ENCODE data around the gene CACNA1C. TPM values are rescaled to one million over a fixed set of nuclear protein-coding genes. Genes with fewer than 3 reads are reported as not detected.

Gene CACNA1C
- total RNA-seq, 1 donor from 2014 or later, result 0.02 TPM

DNA sequence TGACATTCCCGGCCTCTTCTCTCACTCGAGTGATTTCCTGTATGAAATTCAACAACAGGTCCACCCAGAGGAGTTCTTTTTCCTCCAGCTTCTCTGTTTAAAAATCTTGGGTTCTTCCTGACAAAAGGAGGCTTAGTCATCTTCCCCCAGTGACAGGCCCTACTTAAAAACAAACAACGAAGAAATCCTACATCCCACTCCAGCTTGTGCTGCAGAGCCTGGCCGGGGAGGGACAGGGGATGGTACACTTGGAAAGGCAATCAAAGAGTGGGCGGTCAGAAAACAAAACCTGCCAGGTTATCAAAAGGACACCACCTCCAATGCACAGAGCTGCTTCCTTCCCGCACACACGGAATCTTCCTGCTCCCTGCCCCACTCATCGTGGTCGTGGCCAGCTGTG, 101.3 kb downstream of the CACNA1C start:
- CTCF ChIA-PET, result no interaction called here
- H3K36me3 Mint-ChIP-seq (ENCODE audit: low read depth), result no peaks in the 10 kb centered on the region
- no peak overlapping the region for H3K4me3 Mint-ChIP-seq
- POLR2A ChIA-PET, result no interaction called here
- ATAC-seq (ENCODE audit: low read depth) (no peak), DNase-seq (no peak)
- no peaks in the 10 kb centered on the region for H3K9me3 Mint-ChIP-seq
- TF ChIP-seq, protein P1, sequence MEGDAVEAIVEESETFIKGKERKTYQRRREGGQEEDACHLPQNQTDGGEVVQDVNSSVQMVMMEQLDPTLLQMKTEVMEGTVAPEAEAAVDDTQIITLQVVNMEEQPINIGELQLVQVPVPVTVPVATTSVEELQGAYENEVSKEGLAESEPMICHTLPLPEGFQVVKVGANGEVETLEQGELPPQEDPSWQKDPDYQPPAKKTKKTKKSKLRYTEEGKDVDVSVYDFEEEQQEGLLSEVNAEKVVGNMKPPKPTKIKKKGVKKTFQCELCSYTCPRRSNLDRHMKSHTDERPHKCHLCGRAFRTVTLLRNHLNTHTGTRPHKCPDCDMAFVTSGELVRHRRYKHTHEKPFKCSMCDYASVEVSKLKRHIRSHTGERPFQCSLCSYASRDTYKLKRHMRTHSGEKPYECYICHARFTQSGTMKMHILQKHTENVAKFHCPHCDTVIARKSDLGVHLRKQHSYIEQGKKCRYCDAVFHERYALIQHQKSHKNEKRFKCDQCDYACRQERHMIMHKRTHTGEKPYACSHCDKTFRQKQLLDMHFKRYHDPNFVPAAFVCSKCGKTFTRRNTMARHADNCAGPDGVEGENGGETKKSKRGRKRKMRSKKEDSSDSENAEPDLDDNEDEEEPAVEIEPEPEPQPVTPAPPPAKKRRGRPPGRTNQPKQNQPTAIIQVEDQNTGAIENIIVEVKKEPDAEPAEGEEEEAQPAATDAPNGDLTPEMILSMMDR (IDR thresholded peaks at IDR 0.05), result no peak
- H3K4me1 Mint-ChIP-seq, result peaks cover 2% of the 10 kb centered on the region
- H3K27me3 Mint-ChIP-seq, result peaks cover 18% of the 10 kb centered on the region
- H3K27ac Mint-ChIP-seq, result no peak overlapping the region
- intact Hi-C loops (cut with micrococcal nuclease), result no loop called here

DNA sequence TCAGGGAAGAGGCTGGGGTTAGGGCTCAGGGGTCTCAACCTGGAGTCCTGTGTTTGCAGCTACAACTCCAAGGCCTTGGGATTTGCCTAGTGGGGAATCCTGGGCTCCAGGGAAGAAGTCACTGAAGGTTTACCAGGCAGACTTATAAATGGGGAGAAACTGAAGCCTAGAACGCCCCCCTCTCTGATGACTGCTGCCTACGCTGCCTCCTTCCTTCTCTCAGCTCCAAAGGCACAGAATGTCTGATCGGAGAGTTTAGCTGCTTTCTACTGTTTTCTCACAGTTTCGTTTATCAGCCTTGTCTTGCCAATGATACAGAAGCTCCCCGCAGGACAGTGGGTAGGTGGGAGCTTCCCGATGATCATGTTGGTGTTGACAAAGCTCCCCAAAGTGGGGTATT, 101.7 kb downstream of the CACNA1C start:
- no peak overlapping the region for H3K27ac Mint-ChIP-seq
- peaks cover 16% of the 10 kb centered on the region for H3K27me3 Mint-ChIP-seq
- intact Hi-C loops (cut with micrococcal nuclease), result no loop called here
- ChIA-PET CTCF (no interaction called here), POLR2A (no interaction called here)
- H3K4me1 Mint-ChIP-seq, result peaks cover 2% of the 10 kb centered on the region
- no peak for ATAC-seq (ENCODE audit: low read depth)
- TF ChIP-seq, protein P1 (IDR thresholded peaks at IDR 0.05), result no peak
- no peaks in the 10 kb centered on the region for H3K9me3 Mint-ChIP-seq
- no peak overlapping the region for H3K4me3 Mint-ChIP-seq
- no peak for DNase-seq
- H3K36me3 Mint-ChIP-seq (ENCODE audit: low read depth), result no peaks in the 10 kb centered on the region

DNA sequence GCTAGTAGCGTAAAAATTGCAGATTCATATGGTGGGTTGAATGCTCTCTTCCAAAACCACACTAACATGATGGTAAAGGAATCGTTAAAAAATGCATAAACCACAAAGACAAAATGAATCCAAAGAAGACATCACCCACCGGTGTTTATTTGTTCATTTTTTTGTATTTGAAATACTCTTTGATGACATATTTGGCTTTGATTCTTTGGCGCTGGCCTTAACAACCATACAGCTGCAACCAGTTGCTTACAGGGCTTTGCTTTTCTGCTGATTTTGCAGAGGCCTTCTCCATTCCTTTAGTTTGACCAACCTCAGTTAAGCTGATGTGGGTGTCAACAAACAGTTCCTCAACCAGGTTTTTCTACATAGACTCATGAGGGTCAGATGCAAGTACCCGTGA, 103.5 kb downstream of the CACNA1C start:
- CTCF ChIA-PET, result interaction anchor here (1.4 kb wide), 1 partner anchor 10 kb away, joined by 3 read pairs; no protein-coding TSS in a partner anchor
- POLR2A ChIA-PET, result no interaction called here
- H3K4me1 Mint-ChIP-seq, result peaks cover 2% of the 10 kb centered on the region
- ATAC-seq (ENCODE audit: low read depth) (no peak), DNase-seq (no peak)
- H3K27me3 Mint-ChIP-seq, result peaks cover 11% of the 10 kb centered on the region
- intact Hi-C loops (cut with micrococcal nuclease), result no loop called here
- TF ChIP-seq, protein P1 (IDR thresholded peaks at IDR 0.05), result no peak
- no peak overlapping the region for H3K27ac Mint-ChIP-seq
- no peaks in the 10 kb centered on the region for H3K36me3 Mint-ChIP-seq (ENCODE audit: low read depth)
- H3K4me3 Mint-ChIP-seq, result no peak overlapping the region
- no peaks in the 10 kb centered on the region for H3K9me3 Mint-ChIP-seq

DNA sequence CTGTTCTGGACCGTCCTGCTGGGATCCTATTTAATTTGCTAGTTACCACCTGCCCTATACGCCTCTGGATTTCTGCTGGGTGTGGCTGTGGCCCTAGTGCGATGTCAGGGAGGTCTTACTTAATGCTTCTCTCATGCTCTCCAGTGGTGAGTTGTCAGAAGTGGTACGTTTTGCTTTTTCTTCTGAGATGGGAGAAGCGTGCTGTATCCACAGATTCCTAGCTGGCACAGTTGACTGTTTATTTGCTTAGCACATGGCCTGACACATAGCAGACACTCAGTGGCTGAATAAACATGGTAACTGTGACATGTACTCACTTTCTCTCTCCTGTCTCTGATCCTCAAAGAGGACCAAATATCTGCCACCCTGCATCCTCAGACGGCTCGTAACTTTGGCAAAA, 107.3 kb downstream of the CACNA1C start:
- CTCF ChIA-PET, result no interaction called here

DNA sequence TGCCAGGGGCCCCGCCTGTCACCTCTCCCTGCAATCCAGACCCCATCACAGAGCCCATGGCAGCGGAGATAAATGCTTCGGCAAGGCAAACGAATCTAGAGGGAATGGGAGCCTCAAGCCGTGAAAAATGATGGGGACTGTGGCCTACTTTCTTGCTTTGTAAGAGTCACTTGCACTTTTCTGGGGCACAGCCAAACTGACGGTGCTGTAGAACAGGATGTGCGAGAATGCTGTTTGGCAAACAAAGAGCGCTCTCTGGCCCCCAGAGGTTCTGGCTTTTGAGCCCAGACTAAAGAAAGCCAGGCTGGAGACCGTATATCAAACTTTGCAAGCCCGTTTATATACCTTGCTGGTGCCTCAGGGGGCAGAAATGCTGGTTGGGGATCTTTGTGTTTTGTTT, 108.7 kb downstream of the CACNA1C start:
- intact Hi-C loops (cut with micrococcal nuclease), result no loop called here
- CTCF ChIA-PET, result no interaction called here
- H3K9me3 Mint-ChIP-seq, result peaks cover 4% of the 10 kb centered on the region
- H3K27me3 Mint-ChIP-seq, result peaks cover 7% of the 10 kb centered on the region
- POLR2A ChIA-PET, result no interaction called here
- no peak overlapping the region for H3K27ac Mint-ChIP-seq
- no peaks in the 10 kb centered on the region for H3K4me1 Mint-ChIP-seq
- TF ChIP-seq, protein P1 (IDR thresholded peaks at IDR 0.05), result no peak
- no peak overlapping the region for H3K4me3 Mint-ChIP-seq
- no peak for ATAC-seq (ENCODE audit: low read depth)
- no peak for DNase-seq
- H3K36me3 Mint-ChIP-seq (ENCODE audit: low read depth), result no peaks in the 10 kb centered on the region

More for the DNA sequence above, 107.3 kb downstream of the CACNA1C start:
- DNase-seq (no peak), ATAC-seq (ENCODE audit: low read depth) (no peak)
- no peak overlapping the region for H3K27ac Mint-ChIP-seq
- intact Hi-C loops (cut with micrococcal nuclease), result no loop called here
- TF ChIP-seq, protein P1 (IDR thresholded peaks at IDR 0.05), result no peak
- no peaks in the 10 kb centered on the region for H3K4me1 Mint-ChIP-seq
- no peak overlapping the region for H3K4me3 Mint-ChIP-seq
- no peaks in the 10 kb centered on the region for H3K9me3 Mint-ChIP-seq
- no peaks in the 10 kb centered on the region for H3K36me3 Mint-ChIP-seq (ENCODE audit: low read depth)
- H3K27me3 Mint-ChIP-seq, result peaks cover 6% of the 10 kb centered on the region
- POLR2A ChIA-PET, result no interaction called here

Data from activated B cell treated with CpG ODN at 0.5 μM for 24 hours (primary cell).